ENCODE results near the gene DAGLB. TPM values are rescaled to one million over a fixed set of nuclear protein-coding genes. Genes with fewer than 3 reads are reported as not detected.
A peak's percentile ranks its signal among the peaks of the same experiment; 100 is the strongest.
"Not testable (repeated sequence)": the region's sequence is repeated elsewhere in the genome, so short reads cannot be mapped to it uniquely, and the experiment has no call there.

The DAGLB gene
- total and polyA plus RNA-seq, 10 donors: 7.2 to 35.1 (median 24.6) TPM

DNA sequence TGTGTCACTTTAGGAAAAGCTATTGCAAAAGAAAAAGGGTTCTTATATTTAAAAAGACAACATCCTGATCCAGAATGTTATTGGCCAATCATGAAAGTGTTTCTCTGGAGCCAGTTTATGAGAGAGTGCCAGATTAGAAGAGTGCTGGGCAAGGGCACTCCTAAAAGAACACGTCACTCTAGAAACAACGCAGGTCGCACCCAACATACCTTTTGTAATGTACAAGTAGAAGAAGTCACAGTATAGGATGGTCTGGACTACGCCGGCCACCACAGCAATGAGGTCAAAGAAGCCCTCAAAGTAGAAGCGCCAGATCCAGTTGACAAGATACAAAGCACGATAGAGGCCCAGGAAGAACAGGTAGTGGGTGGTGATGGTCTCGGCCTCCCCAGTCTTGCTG, 18.1 kb upstream of the DAGLB start:
- TF ChIP-seq POLR2AphosphoS5 (IDR thresholded peaks at IDR 0.05): no peak
- TF ChIP-seq POLR2A (IDR thresholded peaks at IDR 0.05): no peak
- no peak for TF ChIP-seq CTCF (IDR thresholded peaks at IDR 0.05 in 8 of 11, conservative IDR thresholded peaks at IDR 0.05 in 3 of 11)
- no peak overlapping the region for H3K4me3 ChIP-seq
- H3K4me1 ChIP-seq: no peaks in the 10 kb centered on the region
- no peak for DNase-seq
- peaks cover 2 to 100% (median 92%) of the 10 kb centered on the region in 6 donors for H3K36me3 ChIP-seq
- intact Hi-C loops (cut with DNase I; ENCODE audit: low total_unique reads): no loop called here
- H3K9me3 ChIP-seq: no peaks in the 10 kb centered on the region
- H3K27ac ChIP-seq: no peak overlapping the region
- 95 to 99% (median 96%) methylated on average over 8 of the region's 8 CpGs for WGBS, 5 donors
- H3K27me3 ChIP-seq (replicated peaks in 1 of 7): no peaks in the 10 kb centered on the region

GRCh38 chr7:6463609-6464008, 15.9 kb upstream of the DAGLB start:
- 66 to 81% (median 73%) methylated on average over 5 of the region's 5 CpGs for WGBS, 5 donors
- H3K9me3 ChIP-seq; H3K27ac ChIP-seq; intact Hi-C loops (cut with DNase I; ENCODE audit: low total_unique reads); DNase-seq; H3K4me1 ChIP-seq; H3K4me3 ChIP-seq; H3K27me3 ChIP-seq (replicated peaks in 1 of 7): not testable (repeated sequence)
- peaks cover 2 to 88% (median 74%) of the 10 kb centered on the region in 6 donors for H3K36me3 ChIP-seq

GRCh38 chr7:6461946-6462550, 14.3 kb upstream of the DAGLB start:
- Histone ChIP-seq H3K27ac (no peak overlapping the region), H3K4me1 (no peaks in the 10 kb centered on the region), H3K27me3 (replicated peaks in 1 of 7) (no peaks in the 10 kb centered on the region), H3K36me3 (peaks cover 2 to 72% (median 59%) of the 10 kb centered on the region in 6 donors), H3K9me3 (no peaks in the 10 kb centered on the region), H3K4me3 (no peak overlapping the region)
- WGBS, 5 donors: 87 to 97% (median 94%) methylated on average over 4 of the region's 4 CpGs
- intact Hi-C loops (cut with DNase I; ENCODE audit: low total_unique reads): no loop called here
- TF ChIP-seq POLR2AphosphoS5 (IDR thresholded peaks at IDR 0.05) (no peak), CTCF (IDR thresholded peaks at IDR 0.05 in 8 of 11, conservative IDR thresholded peaks at IDR 0.05 in 3 of 11) (no peak), POLR2A (IDR thresholded peaks at IDR 0.05) (no peak)
- DNase-seq: no peak

DNA sequence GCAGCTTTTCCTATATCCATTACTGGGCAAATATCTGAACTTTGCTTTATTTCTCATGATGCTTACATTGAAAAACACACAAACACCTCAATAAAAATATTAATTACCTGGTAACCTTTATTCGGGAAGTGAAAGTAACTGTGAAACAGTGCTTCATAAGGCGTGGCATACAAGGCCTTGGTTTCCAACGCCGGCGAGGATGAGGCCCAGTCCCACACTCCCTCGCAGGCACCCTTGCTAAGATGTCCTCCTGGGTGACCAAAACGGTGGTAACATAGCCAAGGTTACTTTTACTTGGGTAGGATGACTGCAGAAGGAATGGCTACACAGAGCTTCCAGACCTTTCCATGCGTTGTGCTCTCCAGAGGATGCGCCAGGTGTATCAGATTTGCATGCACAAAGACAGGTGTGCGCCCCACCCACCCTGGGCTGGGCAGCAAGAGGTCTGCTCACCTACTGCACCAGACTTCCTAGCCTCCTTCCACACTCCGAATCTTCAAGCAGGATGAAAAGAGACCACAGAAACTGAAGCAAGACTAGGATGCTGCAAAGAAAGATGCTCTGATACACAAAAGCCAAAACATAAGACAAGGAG, 13.3 kb upstream of the DAGLB start:
- intact Hi-C loops (cut with DNase I; ENCODE audit: low total_unique reads): no loop called here
- WGBS, 5 donors: 88 to 96% (median 91%) methylated on average over 10 to 11 of the region's 11 CpGs
- DNase-seq: no peak
- Histone ChIP-seq H3K27ac (no peak overlapping the region), H3K36me3 (peaks cover 2 to 63% (median 49%) of the 10 kb centered on the region in 6 donors), H3K27me3 (replicated peaks in 1 of 7) (no peaks in the 10 kb centered on the region), H3K9me3 (no peaks in the 10 kb centered on the region), H3K4me3 (no peak overlapping the region), H3K4me1 (no peaks in the 10 kb centered on the region)
- no peak for TF ChIP-seq CTCF (IDR thresholded peaks at IDR 0.05 in 8 of 11, conservative IDR thresholded peaks at IDR 0.05 in 3 of 11)
- TF ChIP-seq POLR2A (IDR thresholded peaks at IDR 0.05): no peak
- peak in 1 of 3 donors; percentile 6 for TF ChIP-seq POLR2AphosphoS5 (IDR thresholded peaks at IDR 0.05)
